ENCODE results near the gene TTN. TPM values are rescaled to one million over a fixed set of nuclear protein-coding genes. Genes with fewer than 3 reads are reported as not detected.

The TTN gene
- total RNA-seq, 1 experiment from 2014 or later: 0.05 TPM

GRCh38 chr2:178644919-178645318 lies 162.3 kb downstream of the TTN start:
- H2AFZ ChIP-seq (ENCODE audit: low read depth, low read length, poor library complexity, severe bottlenecking): no peak overlapping the region
- no peak overlapping the region for H3K4me2 ChIP-seq (ENCODE audit: low read length)
- POLR2A ChIA-PET: no interaction called here
- H4K20me1 ChIP-seq (ENCODE audit: insufficient read depth): no peaks in the 10 kb centered on the region
- H3K9ac ChIP-seq (ENCODE audit: low read length): no peak overlapping the region
- DNase-seq (ENCODE audit: low read depth, low spot score) (no peak), ATAC-seq (no peak)
- H3K9me3 ChIP-seq (ENCODE audit: control insufficient read depth in 1 of 2, insufficient read depth in 1 of 2, low read depth in 1 of 2, low read length in 2 of 2): no peaks in the 10 kb centered on the region
- no peaks in the 10 kb centered on the region for H3K79me2 ChIP-seq (ENCODE audit: insufficient read depth, low read length)
- no peak overlapping the region for H3K4me3 ChIP-seq (replicated peaks in 1 of 2; ENCODE audit: low read depth in 1 of 2, low read length in 2 of 2)
- TF ChIP-seq CTCF (IDR thresholded peaks at IDR 0.05 in 2 of 3, conservative IDR thresholded peaks at IDR 0.05 in 1 of 3; ENCODE audit: borderline replicate concordance in 1 of 3, insufficient read depth in 1 of 3, low read depth in 2 of 3, low read length in 2 of 3) (no peak), YY1 (IDR thresholded peaks at IDR 0.05; ENCODE audit: extremely low read depth, insufficient replicate concordance, low read depth, low read length) (no peak), ZNF274 (IDR thresholded peaks at IDR 0.05; ENCODE audit: low read depth, low read length) (no peak), POLR2A (IDR thresholded peaks at IDR 0.05; ENCODE audit: borderline replicate concordance, extremely low read depth, insufficient read depth, insufficient read length) (no peak), EZH2 (IDR thresholded peaks at IDR 0.05) (no peak), SP1 (IDR thresholded peaks at IDR 0.05; ENCODE audit: low read depth) (no peak), MAX (IDR thresholded peaks at IDR 0.05) (no peak), ATF3 (IDR thresholded peaks at IDR 0.05) (no peak)
- H3K9me2 ChIP-seq (ENCODE audit: insufficient read depth): no peaks in the 10 kb centered on the region
- intact Hi-C loops (cut with micrococcal nuclease): no loop called here
- CTCF ChIA-PET: no interaction called here
- no TSS peak for BruUV-seq (replicated peaks)
- H3K4me1 ChIP-seq (ENCODE audit: control insufficient read depth in 1 of 2, insufficient read depth in 2 of 2, low read length in 2 of 2): no peaks in the 10 kb centered on the region
- peaks cover 14% of the 10 kb centered on the region for H3K27me3 ChIP-seq (ENCODE audit: insufficient read depth, low read length)
- RAD21 ChIA-PET (ENCODE audit: low non-redundant PET in 1 of 2, low total read pairs in 2 of 2, uncharacterized antibody in 2 of 2, unreplicated experiment in 2 of 2): no interaction called here
- no peak overlapping the region for H3K27ac ChIP-seq (ENCODE audit: low read depth, low read length)
- no peaks in the 10 kb centered on the region for H3K36me3 ChIP-seq (ENCODE audit: control insufficient read depth in 1 of 2, insufficient read depth in 2 of 2, low read length in 2 of 2)

- no peaks in the 10 kb centered on the region for H4K20me1 ChIP-seq (ENCODE audit: insufficient read depth)
- BruUV-seq (replicated peaks): no TSS peak
- ATAC-seq (no peak), DNase-seq (ENCODE audit: low read depth, low spot score) (no peak)
- no peak overlapping the region for H3K9ac ChIP-seq (ENCODE audit: low read length)
- H3K27me3 ChIP-seq (ENCODE audit: insufficient read depth, low read length): peaks cover 22% of the 10 kb centered on the region
- no peaks in the 10 kb centered on the region for H3K4me1 ChIP-seq (ENCODE audit: control insufficient read depth in 1 of 2, insufficient read depth in 2 of 2, low read length in 2 of 2)
- H3K36me3 ChIP-seq (ENCODE audit: control insufficient read depth in 1 of 2, insufficient read depth in 2 of 2, low read length in 2 of 2): no peaks in the 10 kb centered on the region
- RAD21 ChIA-PET (ENCODE audit: low non-redundant PET in 1 of 2, low total read pairs in 2 of 2, uncharacterized antibody in 2 of 2, unreplicated experiment in 2 of 2): no interaction called here
- intact Hi-C loops (cut with micrococcal nuclease): no loop called here
- no peak overlapping the region for H3K4me2 ChIP-seq (ENCODE audit: low read length)
- POLR2A ChIA-PET: no interaction called here
- H3K79me2 ChIP-seq (ENCODE audit: insufficient read depth, low read length): no peaks in the 10 kb centered on the region
- TF ChIP-seq REST (IDR thresholded peaks at IDR 0.05; ENCODE audit: low read depth) (no peak), SP1 (IDR thresholded peaks at IDR 0.05; ENCODE audit: low read depth) (no peak), JUND (IDR thresholded peaks at IDR 0.05) (no peak)
- H3K9me3 ChIP-seq (ENCODE audit: control insufficient read depth in 1 of 2, insufficient read depth in 1 of 2, low read depth in 1 of 2, low read length in 2 of 2): no peaks in the 10 kb centered on the region
- no peak overlapping the region for H2AFZ ChIP-seq (ENCODE audit: low read depth, low read length, poor library complexity, severe bottlenecking)
- CTCF ChIA-PET: no interaction called here
- no peaks in the 10 kb centered on the region for H3K9me2 ChIP-seq (ENCODE audit: insufficient read depth)
- H3K4me3 ChIP-seq (replicated peaks in 1 of 2; ENCODE audit: low read depth in 1 of 2, low read length in 2 of 2): no peak overlapping the region
- H3K27ac ChIP-seq (ENCODE audit: low read depth, low read length): no peak overlapping the region
These were observed 165.7 kb downstream of the TTN start for GRCh38 chr2:178641498-178641897.

All from HCT116 (cell line).